ENCODE results near the gene ATP6V1B1.

The ATP6V1B1 gene

DNA sequence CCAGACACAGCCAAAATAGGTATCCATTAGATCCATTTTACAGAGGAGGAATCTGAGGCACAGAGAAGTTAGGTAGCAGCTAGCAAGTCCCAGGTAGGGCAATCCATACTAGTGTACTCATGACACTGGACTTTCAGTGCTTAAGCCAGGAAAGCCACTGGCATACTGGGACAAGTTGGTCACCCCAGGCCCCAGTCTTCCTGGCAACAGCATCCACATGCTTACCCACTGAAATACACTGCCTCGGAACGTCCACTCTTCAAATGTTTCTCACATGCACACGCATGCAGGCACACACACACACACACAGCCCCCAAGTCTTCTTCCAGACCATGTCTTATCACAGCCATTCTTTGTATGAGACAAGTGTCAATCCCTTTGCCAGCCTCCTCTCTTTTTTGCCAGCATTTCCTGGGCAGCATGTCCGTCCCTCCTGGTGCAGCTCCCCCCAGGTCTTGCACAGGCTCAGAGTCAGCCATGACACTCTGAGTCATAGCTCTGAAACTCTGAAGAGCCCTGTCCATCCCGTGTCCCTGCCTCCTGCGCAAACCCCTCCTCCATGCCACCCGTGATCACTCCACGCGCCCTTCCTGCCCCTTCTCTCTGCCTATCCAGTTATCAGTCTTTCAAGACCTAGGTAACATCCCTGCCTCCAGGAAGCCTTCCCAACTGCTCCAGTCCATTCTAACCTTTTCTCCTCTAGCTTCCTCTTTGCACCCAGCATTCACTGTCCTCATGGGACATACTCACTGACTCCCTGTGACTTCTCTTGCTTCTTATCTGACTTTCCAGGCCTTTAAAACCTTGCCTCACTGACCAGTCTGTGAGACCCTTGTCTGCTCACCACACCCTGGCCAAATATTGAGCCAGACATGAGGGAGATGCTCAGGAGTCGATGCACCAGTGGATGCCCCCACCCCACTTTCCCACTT lies 69.8 kb downstream of the ATP6V1B1 start:
- no peaks in the 10 kb centered on the region for H3K79me2 ChIP-seq (ENCODE audit: control insufficient read depth, low read length)
- no peaks in the 10 kb centered on the region for H4K20me1 ChIP-seq (ENCODE audit: control insufficient read depth, insufficient read depth, low read depth, low read length)
- TF ChIP-seq, protein P1, sequence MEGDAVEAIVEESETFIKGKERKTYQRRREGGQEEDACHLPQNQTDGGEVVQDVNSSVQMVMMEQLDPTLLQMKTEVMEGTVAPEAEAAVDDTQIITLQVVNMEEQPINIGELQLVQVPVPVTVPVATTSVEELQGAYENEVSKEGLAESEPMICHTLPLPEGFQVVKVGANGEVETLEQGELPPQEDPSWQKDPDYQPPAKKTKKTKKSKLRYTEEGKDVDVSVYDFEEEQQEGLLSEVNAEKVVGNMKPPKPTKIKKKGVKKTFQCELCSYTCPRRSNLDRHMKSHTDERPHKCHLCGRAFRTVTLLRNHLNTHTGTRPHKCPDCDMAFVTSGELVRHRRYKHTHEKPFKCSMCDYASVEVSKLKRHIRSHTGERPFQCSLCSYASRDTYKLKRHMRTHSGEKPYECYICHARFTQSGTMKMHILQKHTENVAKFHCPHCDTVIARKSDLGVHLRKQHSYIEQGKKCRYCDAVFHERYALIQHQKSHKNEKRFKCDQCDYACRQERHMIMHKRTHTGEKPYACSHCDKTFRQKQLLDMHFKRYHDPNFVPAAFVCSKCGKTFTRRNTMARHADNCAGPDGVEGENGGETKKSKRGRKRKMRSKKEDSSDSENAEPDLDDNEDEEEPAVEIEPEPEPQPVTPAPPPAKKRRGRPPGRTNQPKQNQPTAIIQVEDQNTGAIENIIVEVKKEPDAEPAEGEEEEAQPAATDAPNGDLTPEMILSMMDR (IDR thresholded peaks at IDR 0.05; ENCODE audit: low read depth, low read length, poor library complexity, severe bottlenecking): no peak
- TF ChIP-seq EZH2phosphoT487 (IDR thresholded peaks at IDR 0.05; ENCODE audit: borderline replicate concordance, low read length): no peak
- H3K4me1 ChIP-seq (ENCODE audit: control insufficient read depth, low read length): peaks cover 14% of the 10 kb centered on the region
- H3K27ac ChIP-seq (ENCODE audit: low read depth, low read length): no peak overlapping the region
- no peak overlapping the region for H3K4me2 ChIP-seq (ENCODE audit: low read length)
- no peaks in the 10 kb centered on the region for H3K9me2 ChIP-seq (replicated peaks; ENCODE audit: control insufficient read depth, low read length)
- H3K27me3 ChIP-seq (ENCODE audit: control insufficient read depth, low read length): no peaks in the 10 kb centered on the region
- H3F3A ChIP-seq (ENCODE audit: control insufficient read depth, insufficient read depth): no peaks in the 10 kb centered on the region
- no peaks in the 10 kb centered on the region for H3K9me3 ChIP-seq (ENCODE audit: control insufficient read depth, insufficient read depth, low read length)
- no peak overlapping the region for H3K4me3 ChIP-seq (ENCODE audit: low read length)
- no peaks in the 10 kb centered on the region for H3K36me3 ChIP-seq (ENCODE audit: control insufficient read depth, low read length)

DNA sequence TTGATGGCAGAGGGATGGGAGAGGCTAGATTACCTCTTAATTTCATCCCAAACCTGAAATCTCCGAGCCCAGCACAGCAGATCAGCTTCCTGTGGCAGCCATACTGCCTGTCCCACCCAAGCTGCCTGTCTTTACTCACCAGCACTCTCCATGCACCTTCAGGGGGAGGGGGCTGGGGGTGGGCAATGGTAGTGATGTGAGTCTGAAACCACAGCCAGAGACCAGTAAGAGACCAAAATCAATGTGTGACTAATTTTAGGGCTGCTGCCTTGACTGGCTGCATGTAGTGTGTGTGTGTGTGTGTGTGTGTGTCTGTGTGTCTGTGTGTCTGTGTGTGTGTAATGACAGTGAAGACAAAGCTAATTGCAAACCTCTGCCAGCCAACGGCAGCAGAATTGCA lies 70.6 kb downstream of the ATP6V1B1 start:
- no peaks in the 10 kb centered on the region for H4K20me1 ChIP-seq (ENCODE audit: control insufficient read depth, insufficient read depth, low read depth, low read length)
- no peaks in the 10 kb centered on the region for H3K79me2 ChIP-seq (ENCODE audit: control insufficient read depth, low read length)
- no peak for TF ChIP-seq EZH2phosphoT487 (IDR thresholded peaks at IDR 0.05; ENCODE audit: borderline replicate concordance, low read length)
- TF ChIP-seq, protein P1 (IDR thresholded peaks at IDR 0.05; ENCODE audit: low read depth, low read length, poor library complexity, severe bottlenecking): no peak
- no peak overlapping the region for H3K27ac ChIP-seq (ENCODE audit: low read depth, low read length)
- no peak overlapping the region for H3K4me2 ChIP-seq (ENCODE audit: low read length)
- H3K36me3 ChIP-seq (ENCODE audit: control insufficient read depth, low read length): no peaks in the 10 kb centered on the region
- H3K4me3 ChIP-seq (ENCODE audit: low read length): no peak overlapping the region
- no peaks in the 10 kb centered on the region for H3F3A ChIP-seq (ENCODE audit: control insufficient read depth, insufficient read depth)
- no peaks in the 10 kb centered on the region for H3K9me2 ChIP-seq (replicated peaks; ENCODE audit: control insufficient read depth, low read length)
- peaks cover 6% of the 10 kb centered on the region for H3K4me1 ChIP-seq (ENCODE audit: control insufficient read depth, low read length)
- no peaks in the 10 kb centered on the region for H3K9me3 ChIP-seq (ENCODE audit: control insufficient read depth, insufficient read depth, low read length)
- H3K27me3 ChIP-seq (ENCODE audit: control insufficient read depth, low read length): no peaks in the 10 kb centered on the region

DNA sequence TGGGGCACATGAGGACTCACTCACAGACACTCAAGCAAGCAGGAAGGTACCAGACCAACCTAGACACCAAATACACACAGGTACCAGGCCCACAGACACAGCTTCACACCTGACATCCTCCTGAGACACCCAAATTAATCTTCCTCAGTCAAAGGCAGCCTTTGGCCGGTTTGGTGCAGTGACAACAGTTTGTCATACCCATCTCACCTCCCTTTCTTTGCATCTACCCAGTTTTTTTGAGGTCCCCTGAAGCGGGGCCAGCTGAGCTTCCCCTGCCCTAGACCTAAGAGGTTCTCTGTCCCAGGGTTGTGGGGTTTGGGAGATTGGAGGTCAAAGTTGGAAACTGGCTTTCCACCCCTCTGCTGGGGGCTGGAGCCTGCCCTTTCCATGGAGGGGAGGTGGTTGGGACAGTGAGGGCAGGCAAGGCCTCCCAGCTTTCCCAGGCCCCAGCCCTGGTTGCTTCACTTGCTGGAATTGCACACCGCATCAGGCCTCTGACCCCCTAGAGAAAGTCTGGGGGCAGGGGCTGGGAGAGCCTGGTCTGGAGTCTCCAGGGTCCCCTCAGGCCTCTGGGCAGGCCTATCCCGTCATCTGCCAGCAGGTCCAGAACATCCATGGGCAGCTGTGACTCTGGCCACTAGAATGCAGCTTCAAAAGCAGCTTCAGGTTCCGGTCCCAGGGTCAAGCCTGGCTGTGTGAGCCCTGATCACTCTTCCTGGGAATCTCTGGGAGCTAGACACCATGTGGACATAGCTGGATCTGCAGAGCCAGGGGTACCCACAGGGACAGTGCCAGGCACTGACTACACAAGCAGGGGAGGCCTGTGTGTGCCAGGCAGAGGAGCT lies 71.5 kb downstream of the ATP6V1B1 start:
- Histone ChIP-seq H3K27me3 (ENCODE audit: control insufficient read depth, low read length) (no peaks in the 10 kb centered on the region; the same call in 1 of the 2 replicates), H3F3A (ENCODE audit: control insufficient read depth, insufficient read depth) (no peaks in the 10 kb centered on the region), H3K27ac (ENCODE audit: low read depth, low read length) (no peak overlapping the region), H3K4me2 (ENCODE audit: low read length) (no peak overlapping the region), H4K20me1 (ENCODE audit: control insufficient read depth, insufficient read depth, low read depth, low read length) (no peaks in the 10 kb centered on the region), H3K79me2 (ENCODE audit: control insufficient read depth, low read length) (no peaks in the 10 kb centered on the region), H3K4me1 (ENCODE audit: control insufficient read depth, low read length) (no peaks in the 10 kb centered on the region), H3K4me3 (ENCODE audit: low read length) (no peak overlapping the region), H3K36me3 (ENCODE audit: control insufficient read depth, low read length) (no peaks in the 10 kb centered on the region), H3K9me3 (ENCODE audit: control insufficient read depth, insufficient read depth, low read length) (no peaks in the 10 kb centered on the region), H3K9me2 (replicated peaks; ENCODE audit: control insufficient read depth, low read length) (no peaks in the 10 kb centered on the region)
- TF ChIP-seq EZH2phosphoT487 (IDR thresholded peaks at IDR 0.05; ENCODE audit: borderline replicate concordance, low read length): no peak
- TF ChIP-seq, protein P1 (IDR thresholded peaks at IDR 0.05; ENCODE audit: low read depth, low read length, poor library complexity, severe bottlenecking): no peak

Data from DOHH2 (cell line).